HepG2 (cell line): Measurements from ENCODE around the gene ORC3. TPM values are rescaled to one million over a fixed set of nuclear protein-coding genes. Genes with fewer than 3 reads are reported as not detected.

Experiments
- ATAC-seq: fragments of 200-7000 bp; cut with Tn5 transposase; 3 replicates; pipeline ENCODE4 v1.9.1; 2020; ENCODE audit warnings: mild to moderate bottlenecking, moderate library complexity
- BruUV-seq: library from RNA; stranded (reverse); fragments of 400-500 nt; replicated peaks from 2 replicates; lab custom pipeline; 2021; lab: Mats Ljungman, UMichigan
- CTCF ChIA-PET: fragments of 300-600 bp; formaldehyde crosslinking; extraction: SDS; loops from one replicate; lab custom pipeline; 2021; ENCODE audit warnings: low total read pairs, inconsistent platforms, low intra/inter-chr PET ratio; lab: Yijun Ruan, JAX
- POLR2A ChIA-PET: fragments of 350-600 bp; sonication (Branson Sonifier 250); formaldehyde crosslinking; loops from one replicate; lab custom pipeline; 2020; ENCODE audit warnings: antibody characterized with exemption, inconsistent platforms; lab: Yijun Ruan, JAX
- DNase-seq: peaks from one replicate; pipeline ENCODE4 v3.0.0-alpha.2; 2015; ENCODE audit warnings: low spot score
- FAIRE-seq: peaks from 3 replicates; lab custom pipeline; 2011; peaks lifted over from hg19 to GRCh38; lab: Jason Lieb, UNC
- H2AFZ ChIP-seq: one replicate; pipeline ENCODE4 v1.6.1; 2011; ENCODE audit warnings: low read length, inconsistent platforms
- H3K27ac ChIP-seq: fragments of 300-600 bp; 3 replicates; pipeline ENCODE4 v1.8.0; 2011; ENCODE audit warnings: mixed run types, mild to moderate bottlenecking, mixed read lengths, low read length, inconsistent platforms; ENCODE audit not compliant: insufficient read depth; ENCODE audit errors: extremely low read length
- H3K27me3 ChIP-seq, 2 experiments: fragments of 200-600 bp in 1 of 2; 2 replicates in 1 of 2; 3 replicates in 1 of 2; pipeline versions ENCODE4 v1.6.0 to v1.8.0; 2011; ENCODE audit warnings: low read length in 2 of 2, mild to moderate bottlenecking in 2 of 2, moderate library complexity in 2 of 2, inconsistent platforms in 1 of 2; ENCODE audit not compliant: insufficient read depth in 2 of 2, control insufficient read depth in 1 of 2
- H3K36me3 ChIP-seq, 2 experiments: fragments of 200-600 bp in 1 of 2; replicated peaks in 1 of 2; 2 replicates in 1 of 2; 3 replicates in 1 of 2; pipeline versions ENCODE4 v1.5.1 to v1.8.0; 2011; ENCODE audit warnings: low read length in 2 of 2, inconsistent platforms in 1 of 2; ENCODE audit not compliant: insufficient read depth in 2 of 2, control insufficient read depth in 1 of 2
- H3K4me1 ChIP-seq: 2 replicates; pipeline ENCODE4 v1.5.1; 2012; ENCODE audit warnings: low read length, inconsistent platforms; ENCODE audit not compliant: insufficient read depth
- H3K4me2 ChIP-seq: 2 replicates; pipeline ENCODE4 v1.6.0; 2011; ENCODE audit warnings: low read depth, low read length, inconsistent platforms
- H3K4me3 ChIP-seq, 3 experiments: fragments of 200-600 bp in 1 of 3; sonication (generic), shearing (Covaris generic) in 1 of 3; replicated peaks in 1 of 3; 2 replicates each; pipeline ENCODE4 v1.5.1; 2011 to 2016; ENCODE audit warnings: low read length in 3 of 3, inconsistent platforms in 2 of 3, low read depth in 2 of 3, mild to moderate bottlenecking in 2 of 3, control low read depth in 1 of 3, mixed read lengths in 1 of 3; ENCODE audit not compliant: insufficient read depth in 1 of 3
- H3K79me2 ChIP-seq: one replicate; pipeline ENCODE4 v1.6.1; 2011; ENCODE audit warnings: low read length, inconsistent platforms; ENCODE audit not compliant: insufficient read depth
- H3K9ac ChIP-seq: 2 replicates; pipeline ENCODE4 v1.6.0; 2011; ENCODE audit warnings: mild to moderate bottlenecking, low read depth, low read length, inconsistent platforms; ENCODE audit not compliant: insufficient read depth
- H3K9me3 ChIP-seq: 2 replicates; pipeline ENCODE4 v1.5.1; 2012; ENCODE audit warnings: mild to moderate bottlenecking, low read length
- H4K20me1 ChIP-seq: 2 replicates; pipeline ENCODE4 v1.6.0; 2011; ENCODE audit warnings: inconsistent platforms, mild to moderate bottlenecking, low read length, moderate library complexity; ENCODE audit not compliant: insufficient read depth
- ARID5B ChIP-seq: IDR thresholded peaks from 2 replicates; pipeline ENCODE4 v1.4.0; 2020; ENCODE audit warnings: mild to moderate bottlenecking, missing genetic modification reagents
- BHLHE40 ChIP-seq: IDR thresholded peaks from 2 replicates; pipeline ENCODE4 v1.6.1; 2011; ENCODE audit warnings: low read length, improper control_type of control experiment
- FOXA3 ChIP-seq: IDR thresholded peaks from 2 replicates; pipeline ENCODE4 v1.6.1; 2016; ENCODE audit warnings: missing genetic modification reagents, missing compliant biosample characterization
- KDM1A ChIP-seq: IDR thresholded peaks from 2 replicates; pipeline ENCODE4 v1.6.1; 2016; ENCODE audit warnings: missing compliant biosample characterization
- SOX6 ChIP-seq, 2 experiments: fragments of 450-650 bp in 1 of 2; sonication (generic) in 1 of 2; formaldehyde crosslinking in 1 of 2; IDR thresholded peaks; 2 replicates each; pipeline versions ENCODE4 v1.4.0 to v1.6.1; 2017 to 2020; ENCODE audit warnings: antibody characterized with exemption in 1 of 2, mild to moderate bottlenecking in 1 of 2, missing genetic modification reagents in 1 of 2
- ZNF724P ChIP-seq: sonication (generic); formaldehyde crosslinking; IDR thresholded peaks from 2 replicates; pipeline ENCODE4 v1.8.0; 2022; ENCODE audit warnings: missing genetic modification reagents, borderline replicate concordance
- ZNF891 ChIP-seq: sonication (generic); formaldehyde crosslinking; IDR thresholded peaks from 2 replicates; pipeline ENCODE4 v1.5.0; 2020; ENCODE audit warnings: mild to moderate bottlenecking, missing genetic modification reagents
- in situ Hi-C: cut with HindIII; loops from 2 replicates; pipeline ENCODE4 v1.10.0; 2017; ENCODE audit warnings: low pct_unique_long_range_greater_than_20kb; ENCODE audit not compliant: extremely low pct_ligation_motif_present
- intact Hi-C: fragments of 100-400 bp; cut with micrococcal nuclease; formaldehyde crosslinking; loops from one replicate; pipeline ENCODE4 v1.10.0; 2022; ENCODE audit not compliant: unreplicated experiment
- polyA plus RNA-seq, 8 experiments: library from polyadenylated mRNA; depleted of rRNA in 3 of 8; stranded (reverse) in 7 of 8; unstranded in 1 of 8; fragments of >200 nt; fragmentation: Illumina TruSeq in 4 of 8; extraction: Trizol in 4 of 8; gene quantifications; 2 replicates each; pipeline versions ENCODE4 v1.2.1 to v1.2.3, GENCODE V29; 2011 to 2016; ENCODE audit warnings: low read depth in 4 of 8, missing spikeins in 1 of 8, mixed read lengths in 1 of 8; ENCODE audit not compliant: insufficient read depth in 1 of 8
- total RNA-seq, 5 experiments: library from RNA; depleted of rRNA; stranded (reverse); fragments of >200 nt; fragmentation: Illumina TruSeq; extraction: Trizol; gene quantifications; 2 replicates each; pipeline ENCODE4 v1.2.3, GENCODE V29; 2016; ENCODE audit warnings: low read depth in 1 of 5
- TF ChIP-seq, protein P1 (sequence below): sonication (generic); formaldehyde crosslinking; IDR thresholded peaks from 2 replicates; pipeline ENCODE4 v1.4.0; 2020; ENCODE audit warnings: mild to moderate bottlenecking, missing genetic modification reagents

The ORC3 gene
- total and polyA plus RNA-seq, 2 of the 13 experiments (the other 11 are each of a cell fraction or from before 2014, with no cell fraction given), result 21.8 to 43.5 TPM

GRCh38 chr6:87667032-87667431 lies 77.1 kb downstream of the ORC3 start:
- Histone ChIP-seq H3K27me3 (no peaks in the 10 kb centered on the region), H3K27ac (peak overlapping the region; percentile 9), H4K20me1 (no peaks in the 10 kb centered on the region), H3K9ac (no peak overlapping the region), H3K4me3 (no peak overlapping the region), H3K4me2 (no peak overlapping the region), H2AFZ (no peak overlapping the region), H3K79me2 (no peaks in the 10 kb centered on the region), H3K4me1 (peaks cover 68% of the 10 kb centered on the region), H3K9me3 (no peaks in the 10 kb centered on the region), H3K36me3 (peaks cover 0 to 6% of the 10 kb centered on the region in 2 experiments; a peak in 2 of 5 replicates)
- FAIRE-seq, result no peak
- ATAC-seq, result peak; percentile 14; the same call in 2 of the 3 replicates
- in situ Hi-C loops, result no loop called here
- intact Hi-C loops, result no loop called here
- ChIA-PET CTCF (no interaction called here), POLR2A (no interaction called here)
- no peak for DNase-seq
- BruUV-seq, result no TSS peak
- TF ChIP-seq BHLHE40 (no peak), ARID5B (CRISPR knock-in tag) (0 out of 2 replicates have a peak, but pooled peaks have one; percentile 23), SOX6 (IDR thresholded peaks at IDR 0.05) (no peak), SOX6 (CRISPR knock-in tag; IDR thresholded peaks at IDR 0.05) (peak; percentile 18; the same call in 1 of the 2 replicates), ZNF724P (CRISPR knock-in tag) (no peak), KDM1A (no peak), ZNF891 (CRISPR knock-in tag) (no peak), FOXA3 (peak; percentile 23; the same call in 1 of the 2 replicates)
- TF ChIP-seq, protein P1, sequence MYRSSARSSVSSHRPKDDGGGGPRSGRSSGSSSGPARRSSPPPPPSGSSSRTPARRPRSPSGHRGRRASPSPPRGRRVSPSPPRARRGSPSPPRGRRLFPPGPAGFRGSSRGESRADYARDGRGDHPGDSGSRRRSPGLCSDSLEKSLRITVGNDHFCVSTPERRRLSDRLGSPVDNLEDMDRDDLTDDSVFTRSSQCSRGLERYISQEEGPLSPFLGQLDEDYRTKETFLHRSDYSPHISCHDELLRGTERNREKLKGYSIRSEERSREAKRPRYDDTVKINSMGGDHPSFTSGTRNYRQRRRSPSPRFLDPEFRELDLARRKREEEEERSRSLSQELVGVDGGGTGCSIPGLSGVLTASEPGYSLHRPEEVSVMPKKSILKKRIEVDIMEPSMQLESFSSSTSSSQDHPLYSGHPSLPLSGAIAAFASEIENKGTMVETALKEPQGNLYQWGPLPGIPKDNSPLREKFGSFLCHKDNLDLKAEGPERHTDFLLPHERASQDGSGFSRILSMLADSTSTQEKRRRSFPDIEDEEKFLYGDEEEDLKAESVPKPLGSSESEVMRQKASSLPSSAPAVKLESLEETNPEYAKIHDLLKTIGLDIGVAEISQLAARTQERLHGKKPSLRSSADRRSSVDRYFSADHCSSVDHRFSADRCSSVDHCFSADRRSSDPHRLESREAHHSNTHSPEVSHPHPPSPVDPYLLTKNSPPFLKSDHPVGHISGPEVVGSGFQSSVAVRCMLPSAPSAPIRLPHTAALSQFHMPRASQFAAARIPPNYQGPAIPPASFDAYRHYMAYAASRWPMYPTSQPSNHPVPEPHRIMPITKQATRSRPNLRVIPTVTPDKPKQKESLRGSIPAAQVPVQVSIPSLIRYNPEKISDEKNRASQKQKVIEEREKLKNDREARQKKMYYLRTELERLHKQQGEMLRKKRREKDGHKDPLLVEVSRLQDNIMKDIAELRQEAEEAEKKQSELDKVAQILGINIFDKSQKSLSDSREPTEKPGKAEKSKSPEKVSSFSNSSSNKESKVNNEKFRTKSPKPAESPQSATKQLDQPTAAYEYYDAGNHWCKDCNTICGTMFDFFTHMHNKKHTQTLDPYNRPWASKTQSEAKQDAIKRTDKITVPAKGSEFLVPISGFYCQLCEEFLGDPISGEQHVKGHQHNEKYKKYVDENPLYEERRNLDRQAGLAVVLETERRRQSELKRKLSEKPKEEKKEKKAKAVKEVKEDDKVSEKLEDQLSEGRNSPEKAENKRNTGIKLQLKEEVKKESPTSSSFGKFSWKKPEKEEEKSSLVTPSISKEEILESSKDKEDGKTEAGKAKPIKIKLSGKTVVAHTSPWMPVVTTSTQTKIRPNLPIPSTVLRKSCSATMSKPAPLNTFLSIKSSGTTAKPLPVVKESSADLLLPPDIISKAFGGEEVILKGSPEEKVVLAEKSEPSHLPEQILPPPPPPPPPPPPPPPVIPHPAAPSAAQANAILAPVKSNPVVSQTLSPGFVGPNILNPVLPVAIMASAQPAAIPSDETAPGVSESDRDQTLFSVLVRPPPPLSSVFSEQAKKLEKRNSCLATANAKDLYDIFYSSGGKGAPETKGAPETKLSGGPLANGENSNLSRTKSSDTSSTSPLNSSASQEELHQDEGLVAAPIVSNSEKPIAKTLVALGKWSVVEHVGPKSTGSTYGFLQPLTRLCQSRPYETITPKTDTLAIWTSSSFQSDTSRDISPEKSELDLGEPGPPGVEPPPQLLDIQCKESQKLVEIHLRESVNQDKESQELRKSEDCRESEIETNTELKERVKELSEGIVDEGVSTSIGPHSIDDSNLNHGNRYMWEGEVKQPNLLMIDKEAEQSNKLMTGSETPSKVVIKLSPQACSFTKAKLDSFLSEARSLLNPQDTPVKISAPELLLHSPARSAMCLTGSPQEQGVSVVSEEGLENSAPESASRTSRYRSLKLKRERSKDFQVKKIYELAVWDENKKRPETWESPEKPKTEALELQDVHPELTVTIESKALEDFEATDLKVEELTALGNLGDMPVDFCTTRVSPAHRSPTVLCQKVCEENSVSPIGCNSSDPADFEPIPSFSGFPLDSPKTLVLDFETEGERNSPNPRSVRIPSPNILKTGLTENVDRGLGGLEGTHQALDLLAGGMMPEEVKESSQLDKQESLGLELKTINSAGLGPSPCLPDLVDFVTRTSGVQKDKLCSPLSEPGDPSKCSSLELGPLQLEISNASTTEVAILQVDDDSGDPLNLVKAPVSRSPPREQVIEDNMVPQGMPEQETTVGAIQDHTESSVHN, result no peak
